ENCODE data around the gene IRAK2. TPM values are rescaled to one million over a fixed set of nuclear protein-coding genes. Genes with fewer than 3 reads are reported as not detected.

Gene IRAK2
- total and polyA plus RNA-seq, 9 donors: 0.44 to 0.93 (median 0.57) TPM

GRCh38 chr3:10238345-10239183, 73.8 kb downstream of the IRAK2 start:
- Histone ChIP-seq H3K4me3 (ENCODE audit: low read length) (no peak overlapping the region), H3K27me3 (ENCODE audit: control insufficient read depth, insufficient read depth, low read length) (no peaks in the 10 kb centered on the region), H3K27ac (ENCODE audit: low read length) (no peak overlapping the region), H3K9me3 (replicated peaks; ENCODE audit: control insufficient read depth, low read depth, low read length) (no peaks in the 10 kb centered on the region), H3K36me3 (ENCODE audit: control insufficient read depth, insufficient read depth, low read length) (no peaks in the 10 kb centered on the region), H3K4me1 (ENCODE audit: control insufficient read depth, insufficient read depth, low read length) (no peaks in the 10 kb centered on the region)
- peak; percentile 18 for DNase-seq
- WGBS (ENCODE audit: insufficient coverage): 88% methylated on average over 3 of the region's 15 CpGs

GRCh38 chr3:10240799-10241198, 76.1 kb downstream of the IRAK2 start:
- Histone ChIP-seq H3K4me1 (ENCODE audit: control insufficient read depth, insufficient read depth, low read length) (no peaks in the 10 kb centered on the region), H3K27ac (ENCODE audit: low read length) (no peak overlapping the region), H3K4me3 (ENCODE audit: low read length) (no peak overlapping the region), H3K36me3 (ENCODE audit: control insufficient read depth, insufficient read depth, low read length) (no peaks in the 10 kb centered on the region), H3K27me3 (ENCODE audit: control insufficient read depth, insufficient read depth, low read length) (no peaks in the 10 kb centered on the region), H3K9me3 (replicated peaks; ENCODE audit: control insufficient read depth, low read depth, low read length) (no peaks in the 10 kb centered on the region)
- 66% methylated on average over 4 of the region's 6 CpGs for WGBS (ENCODE audit: insufficient coverage)
- DNase-seq: peak; percentile 55

GRCh38 chr3:10242182-10243065, 77.7 kb downstream of the IRAK2 start:
- DNase-seq: peak; percentile 74
- WGBS (ENCODE audit: insufficient coverage): 93% methylated on average over 2 of the region's 7 CpGs
- no peak overlapping the region for H3K4me3 ChIP-seq (ENCODE audit: low read length)
- no peaks in the 10 kb centered on the region for H3K27me3 ChIP-seq (ENCODE audit: control insufficient read depth, insufficient read depth, low read length)
- H3K27ac ChIP-seq (ENCODE audit: low read length): peak overlapping the region; percentile 42
- H3K9me3 ChIP-seq (replicated peaks; ENCODE audit: control insufficient read depth, low read depth, low read length): no peaks in the 10 kb centered on the region
- no peaks in the 10 kb centered on the region for H3K4me1 ChIP-seq (ENCODE audit: control insufficient read depth, insufficient read depth, low read length)
- no peaks in the 10 kb centered on the region for H3K36me3 ChIP-seq (ENCODE audit: control insufficient read depth, insufficient read depth, low read length)

GRCh38 chr3:10244009-10244408, 79.3 kb downstream of the IRAK2 start:
- no CpG with 5 or more reads among the region's 3 CpGs for WGBS (ENCODE audit: insufficient coverage)
- Histone ChIP-seq H3K27me3 (ENCODE audit: control insufficient read depth, insufficient read depth, low read length) (no peaks in the 10 kb centered on the region), H3K4me1 (ENCODE audit: control insufficient read depth, insufficient read depth, low read length) (peaks cover 5% of the 10 kb centered on the region), H3K36me3 (ENCODE audit: control insufficient read depth, insufficient read depth, low read length) (no peaks in the 10 kb centered on the region), H3K4me3 (ENCODE audit: low read length) (no peak overlapping the region), H3K27ac (ENCODE audit: low read length) (no peak overlapping the region), H3K9me3 (replicated peaks; ENCODE audit: control insufficient read depth, low read depth, low read length) (no peaks in the 10 kb centered on the region)
- no peak for DNase-seq

GRCh38 chr3:10245081-10245712, 80.5 kb downstream of the IRAK2 start:
- peaks cover 2% of the 10 kb centered on the region for H3K36me3 ChIP-seq (ENCODE audit: control insufficient read depth, insufficient read depth, low read length)
- H3K4me3 ChIP-seq (ENCODE audit: low read length): no peak overlapping the region
- WGBS (ENCODE audit: insufficient coverage): 90% methylated on average over 3 of the region's 6 CpGs
- H3K9me3 ChIP-seq (replicated peaks; ENCODE audit: control insufficient read depth, low read depth, low read length): no peaks in the 10 kb centered on the region
- H3K27ac ChIP-seq (ENCODE audit: low read length): no peak overlapping the region
- H3K4me1 ChIP-seq (ENCODE audit: control insufficient read depth, insufficient read depth, low read length): peaks cover 13% of the 10 kb centered on the region
- H3K27me3 ChIP-seq (ENCODE audit: control insufficient read depth, insufficient read depth, low read length): no peaks in the 10 kb centered on the region
- DNase-seq: no peak

GRCh38 chr3:10247679-10248183, 83.0 kb downstream of the IRAK2 start:
- H3K36me3 ChIP-seq (ENCODE audit: control insufficient read depth, insufficient read depth, low read length): peaks cover 12% of the 10 kb centered on the region
- H3K27ac ChIP-seq (ENCODE audit: low read length): peak overlapping the region; percentile 36
- no peaks in the 10 kb centered on the region for H3K9me3 ChIP-seq (replicated peaks; ENCODE audit: control insufficient read depth, low read depth, low read length)
- H3K27me3 ChIP-seq (ENCODE audit: control insufficient read depth, insufficient read depth, low read length): no peaks in the 10 kb centered on the region
- H3K4me1 ChIP-seq (ENCODE audit: control insufficient read depth, insufficient read depth, low read length): peaks cover 20% of the 10 kb centered on the region
- H3K4me3 ChIP-seq (ENCODE audit: low read length): peak overlapping the region; percentile 86
- WGBS (ENCODE audit: insufficient coverage): 20% methylated on average over 3 of the region's 14 CpGs
- DNase-seq: no peak

GRCh38 chr3:10248184-10248983, 83.7 kb downstream of the IRAK2 start, which contains the start of gene TATDN2:
TATDN2 (plus strand) TSS chr3:10248459; CDS start chr3:10249201, 742 bp downstream.
- WGBS (ENCODE audit: insufficient coverage): under 1% methylated on average over 80 of the region's 80 CpGs
- Histone ChIP-seq H3K4me1 (ENCODE audit: control insufficient read depth, insufficient read depth, low read length) (peaks cover 20% of the 10 kb centered on the region), H3K27ac (ENCODE audit: low read length) (peak within 1 kb of the TSS; percentile 79), H3K27me3 (ENCODE audit: control insufficient read depth, insufficient read depth, low read length) (no peaks in the 10 kb centered on the region), H3K36me3 (ENCODE audit: control insufficient read depth, insufficient read depth, low read length) (peaks cover 16% of the 10 kb centered on the region), H3K9me3 (replicated peaks; ENCODE audit: control insufficient read depth, low read depth, low read length) (no peaks in the 10 kb centered on the region), H3K4me3 (ENCODE audit: low read length) (peak within 1 kb of the TSS; percentile 86)
- peak; percentile 99 for DNase-seq

- H3K9me3 ChIP-seq (replicated peaks; ENCODE audit: control insufficient read depth, low read depth, low read length): no peaks in the 10 kb centered on the region
- H3K27ac ChIP-seq (ENCODE audit: low read length): peak overlapping the region; percentile 79
- peak overlapping the region; percentile 86 for H3K4me3 ChIP-seq (ENCODE audit: low read length)
- H3K36me3 ChIP-seq (ENCODE audit: control insufficient read depth, insufficient read depth, low read length): peaks cover 24% of the 10 kb centered on the region
- H3K4me1 ChIP-seq (ENCODE audit: control insufficient read depth, insufficient read depth, low read length): peaks cover 20% of the 10 kb centered on the region
- WGBS (ENCODE audit: insufficient coverage): 0% methylated on average over 25 of the region's 32 CpGs
- no peaks in the 10 kb centered on the region for H3K27me3 ChIP-seq (ENCODE audit: control insufficient read depth, insufficient read depth, low read length)
- peak; percentile 33 for DNase-seq
These were observed 84.4 kb downstream of the IRAK2 start for GRCh38 chr3:10248984-10249748.

GRCh38 chr3:10249833-10250232, 85.1 kb downstream of the IRAK2 start:
- Histone ChIP-seq H3K9me3 (replicated peaks; ENCODE audit: control insufficient read depth, low read depth, low read length) (no peaks in the 10 kb centered on the region), H3K4me1 (ENCODE audit: control insufficient read depth, insufficient read depth, low read length) (peaks cover 20% of the 10 kb centered on the region), H3K27ac (ENCODE audit: low read length) (no peak overlapping the region), H3K4me3 (ENCODE audit: low read length) (peak overlapping the region; percentile 86), H3K27me3 (ENCODE audit: control insufficient read depth, insufficient read depth, low read length) (no peaks in the 10 kb centered on the region), H3K36me3 (ENCODE audit: control insufficient read depth, insufficient read depth, low read length) (peaks cover 29% of the 10 kb centered on the region)
- DNase-seq: no peak
- WGBS (ENCODE audit: insufficient coverage): 10% methylated on average over 2 of the region's 3 CpGs
